Measurements from ENCODE around the gene C2orf76.

C2orf76 gene

GRCh38 chr2:119261493-119262225 lies 105.0 kb downstream of the C2orf76 start:
- no peak for DNase-seq

- DNase-seq: no peak
Observed at GRCh38 chr2:119260646-119261492, 105.8 kb downstream of the C2orf76 start.

GRCh38 chr2:119259296-119259860 lies 107.3 kb downstream of the C2orf76 start:
- no peak for DNase-seq

- no peak for DNase-seq
Observed at GRCh38 chr2:119257198-119257597, 109.4 kb downstream of the C2orf76 start.

- no peak for DNase-seq
Observed at GRCh38 chr2:119256582-119256921, 110.1 kb downstream of the C2orf76 start.

DNA sequence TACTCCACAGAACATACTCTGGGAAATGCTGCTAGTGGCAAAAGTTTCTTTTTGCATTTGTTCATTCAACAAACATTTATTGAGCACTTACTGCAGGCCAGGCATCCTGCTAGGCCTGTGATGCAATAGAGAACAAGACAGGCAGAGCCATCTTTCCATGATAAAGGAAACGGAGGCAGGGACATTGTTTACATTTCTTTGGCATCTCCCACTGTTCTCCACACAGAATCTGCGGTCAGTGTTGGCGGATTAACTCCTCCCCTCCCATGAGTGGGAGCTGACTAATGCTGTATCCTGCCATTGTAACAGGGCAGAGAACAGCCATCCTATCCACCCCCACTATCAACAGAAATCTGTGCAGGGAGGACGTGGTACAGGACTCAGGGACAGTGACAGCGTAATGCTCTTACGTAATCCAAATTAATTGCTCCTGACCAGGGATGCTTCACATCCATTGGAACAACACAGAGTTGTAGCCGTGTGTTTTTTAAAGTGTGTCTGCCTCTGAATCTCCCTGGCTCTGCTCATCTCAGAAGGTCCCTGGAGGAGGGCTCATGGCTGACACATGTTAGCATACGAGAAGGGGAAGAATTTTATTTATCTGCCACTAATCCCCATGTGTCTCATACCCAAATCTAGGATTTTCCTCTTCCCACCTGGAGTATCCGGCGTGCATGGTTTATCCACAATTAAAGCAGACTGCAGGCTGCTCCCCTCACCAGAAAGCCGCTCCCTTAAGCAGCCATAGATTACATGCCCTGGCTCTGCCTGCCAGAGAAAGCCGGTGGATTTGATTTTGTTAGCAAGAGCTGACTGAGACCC lies 110.7 kb downstream of the C2orf76 start:
- DNase-seq: no peak

- DNase-seq: no peak
Observed at GRCh38 chr2:119254601-119255080, 112.0 kb downstream of the C2orf76 start.

DNA sequence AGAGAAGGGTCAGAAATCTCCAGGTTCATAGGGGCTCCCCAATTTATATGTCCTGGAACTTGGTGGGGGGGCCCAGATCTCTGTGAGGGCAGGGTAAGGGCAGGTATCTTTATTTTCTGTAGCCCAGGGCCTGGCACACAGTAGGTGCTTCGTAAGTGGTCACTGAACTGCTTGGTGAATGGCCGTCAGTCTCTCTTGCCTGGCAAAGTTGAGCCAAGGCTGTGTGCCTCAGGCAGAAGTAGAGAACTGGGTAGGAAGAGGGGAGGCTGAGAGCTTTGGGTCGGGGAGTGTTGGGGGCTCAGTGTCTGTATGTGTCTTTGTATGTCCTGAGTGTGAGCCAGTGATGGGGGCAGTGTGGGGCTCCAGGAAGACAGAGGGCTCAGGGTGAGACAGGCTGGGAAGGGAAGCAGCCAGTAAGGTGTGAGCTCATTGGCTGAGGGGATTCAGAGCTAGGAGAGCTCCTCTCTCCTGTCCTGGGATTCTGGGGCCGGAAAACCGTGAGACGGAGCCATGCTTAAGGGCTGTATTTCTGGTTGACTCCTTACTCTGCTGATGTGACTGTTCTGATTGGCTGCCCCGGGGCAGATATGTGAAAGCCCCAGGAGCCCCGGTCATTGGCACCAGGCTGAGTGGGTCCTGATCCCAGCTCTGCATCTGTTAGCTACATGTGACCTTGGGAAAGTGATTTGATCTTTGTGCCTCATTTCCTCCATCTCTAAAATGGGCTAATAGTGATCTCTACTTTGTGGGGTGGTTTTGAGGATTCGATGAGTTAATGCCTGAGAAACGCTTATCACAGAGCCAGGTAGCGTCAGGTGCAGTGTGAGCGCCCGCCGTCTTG lies 112.7 kb downstream of the C2orf76 start:
- no peak for DNase-seq

DNA sequence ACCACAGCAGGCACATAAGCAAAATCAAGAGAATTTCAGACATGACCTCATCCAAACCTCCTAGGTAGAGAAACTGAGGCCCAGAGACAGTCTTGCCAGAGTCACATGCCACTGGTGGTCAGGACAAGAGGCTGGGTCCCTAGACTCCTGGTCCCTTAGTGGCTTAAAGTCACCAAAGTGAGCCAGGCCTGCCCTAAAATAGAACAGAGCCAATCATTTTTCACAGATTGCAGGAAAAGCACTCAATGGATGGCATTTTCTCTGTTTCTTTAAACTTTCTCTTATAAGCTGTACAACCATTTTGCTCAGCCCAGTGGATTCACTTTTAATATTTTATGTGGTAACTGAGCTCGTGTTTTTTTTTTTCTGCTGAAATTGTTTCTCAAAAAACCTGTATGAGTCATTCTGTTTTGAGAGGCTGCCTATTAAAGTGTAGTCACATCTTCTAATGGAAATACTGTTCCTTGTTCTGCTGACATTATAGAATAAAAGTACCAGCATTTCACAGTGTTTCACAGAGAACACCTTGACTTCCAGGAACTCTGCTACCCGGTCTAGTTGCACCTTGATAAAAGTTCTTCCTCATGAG lies 113.4 kb downstream of the C2orf76 start:
- no peak for DNase-seq

Measured in activated gamma-delta T cell (primary cell).